ENCODE measurements around the gene NPFF.

- TF ChIP-seq CTCF (IDR thresholded peaks at IDR 0.05) = no peak
- TF ChIP-seq POLR2A (IDR thresholded peaks at IDR 0.05) = no peak
Observed at GRCh38 chr12:53536962-53537361, 29.7 kb upstream of the NPFF start.
